ENCODE data around the gene PLA2G3. TPM values are rescaled to one million over a fixed set of nuclear protein-coding genes. Genes with fewer than 3 reads are reported as not detected.

Gene PLA2G3
- polyA plus RNA-seq, 2 of the 4 experiments (the other 2 are of a cell fraction), result not detected

GRCh38 chr22:31105282-31105929, 34.9 kb downstream of the PLA2G3 start:
- peaks cover 14% of the 10 kb centered on the region for H3K4me1 ChIP-seq
- H3K4me3 ChIP-seq, result no peak overlapping the region
- ATAC-seq (no peak), FAIRE-seq (no peak), DNase-seq (ENCODE audit: low read depth in 1 of 2, low spot score in 1 of 2) (no peak)
- TF ChIP-seq KDM5A (IDR thresholded peaks at IDR 0.05) (no peak), RFX5 (IDR thresholded peaks at IDR 0.05) (no peak), SMC3 (IDR thresholded peaks at IDR 0.05) (no peak), JUN (IDR thresholded peaks at IDR 0.05) (no peak)
- POLR2A ChIA-PET, result no interaction called here
- H3K4me2 ChIP-seq, result no peak overlapping the region
- no peak overlapping the region for H3K27ac ChIP-seq
- no peaks in the 10 kb centered on the region for H3K9me3 ChIP-seq
- CTCF ChIA-PET, result interaction anchor here (1.0 kb wide), 1 partner anchor 342 kb away, joined by 4 read pairs; no protein-coding TSS in a partner anchor
- WGBS (ENCODE audit: missing lambda C conversion rate), result 88% methylated on average over 10 of the region's 11 CpGs

- no peak for FAIRE-seq
- 94% methylated on average over 31 of the region's 35 CpGs for WGBS (ENCODE audit: missing lambda C conversion rate)
Observed at GRCh38 chr22:31104869-31105268, 35.4 kb downstream of the PLA2G3 start.

GRCh38 chr22:31103899-31104694, 36.2 kb downstream of the PLA2G3 start:
- CTCF ChIA-PET, result interaction anchor here (0.7 to 1.9 kb wide), 3 partner anchors 10 to 392 kb away, joined by 3 to 6 read pairs (median 5); no protein-coding TSS in a partner anchor
- no peak for DNase-seq (ENCODE audit: low read depth in 1 of 2, low spot score in 1 of 2)
- ATAC-seq, result no peak
- TF ChIP-seq CBX2 (IDR thresholded peaks at IDR 0.05; ENCODE audit: borderline replicate concordance, low read depth), result no peak
- no peak for TF ChIP-seq HMGXB4 (CRISPR knock-in tag; IDR thresholded peaks at IDR 0.05; ENCODE audit: borderline replicate concordance)
- no peak for TF ChIP-seq ELK1 (IDR thresholded peaks at IDR 0.05; ENCODE audit: low read depth, low read length)
- TF ChIP-seq MAZ (IDR thresholded peaks at IDR 0.05; ENCODE audit: borderline replicate concordance, low read depth, low read length), result no peak
- no peak for TF ChIP-seq GATA3 (IDR thresholded peaks at IDR 0.05; ENCODE audit: borderline replicate concordance)
- no peak for TF ChIP-seq HOXB13 (CRISPR knock-in tag; IDR thresholded peaks at IDR 0.05; ENCODE audit: low read depth)
- TF ChIP-seq NPAS2 (CRISPR knock-in tag; IDR thresholded peaks at IDR 0.05; ENCODE audit: borderline replicate concordance), result no peak
- TF ChIP-seq POLR2A (IDR thresholded peaks at IDR 0.05; ENCODE audit: low read length), result no peak
- no peak for TF ChIP-seq TP53 (CRISPR knock-in tag; IDR thresholded peaks at IDR 0.05)
- no peak for TF ChIP-seq RCOR1 (IDR thresholded peaks at IDR 0.05; ENCODE audit: low read depth, low read length)
- no peak for TF ChIP-seq RFX5 (IDR thresholded peaks at IDR 0.05)
- TF ChIP-seq SMC3 (IDR thresholded peaks at IDR 0.05), result no peak
- Histone ChIP-seq H3K9me3 (no peaks in the 10 kb centered on the region), H3K27ac (no peak overlapping the region), H3K4me3 (no peak overlapping the region), H3K4me1 (peaks cover 14% of the 10 kb centered on the region), H3K4me2 (no peak overlapping the region)
- no peak for FAIRE-seq
- POLR2A ChIA-PET, result no interaction called here
- 95% methylated on average over 27 of the region's 33 CpGs for WGBS (ENCODE audit: missing lambda C conversion rate)

More at GRCh38 chr22:31104869-31105268, 35.4 kb downstream of the PLA2G3 start:
- Histone ChIP-seq H3K4me3 (no peak overlapping the region), H3K4me1 (peaks cover 14% of the 10 kb centered on the region), H3K4me2 (no peak overlapping the region), H3K27ac (no peak overlapping the region), H3K9me3 (no peaks in the 10 kb centered on the region)
- CTCF ChIA-PET, result interaction anchor here (0.7 to 1.0 kb wide), 2 partner anchors 341 to 393 kb away, joined by 3 to 4 read pairs; no protein-coding TSS in a partner anchor
- TF ChIP-seq FOSB (CRISPR knock-in tag; IDR thresholded peaks at IDR 0.05), result no peak
- TF ChIP-seq PBX3 (IDR thresholded peaks at IDR 0.05), result no peak
- TF ChIP-seq TFCP2L1 (CRISPR knock-in tag; IDR thresholded peaks at IDR 0.05), result no peak
- no peak for TF ChIP-seq CBX8 (IDR thresholded peaks at IDR 0.05)
- no peak for TF ChIP-seq KDM5A (IDR thresholded peaks at IDR 0.05)
- no peak for TF ChIP-seq FOSL2 (IDR thresholded peaks at IDR 0.05)
- no peak for TF ChIP-seq FOSL2 (CRISPR knock-in tag; IDR thresholded peaks at IDR 0.05)
- TF ChIP-seq RAD21 (conservative IDR thresholded peaks at IDR 0.05 in 1 of 2, IDR thresholded peaks at IDR 0.05 in 1 of 2), result no peak
- no peak for TF ChIP-seq CHD4 (IDR thresholded peaks at IDR 0.05; ENCODE audit: borderline replicate concordance)
- TF ChIP-seq ZFP36 (IDR thresholded peaks at IDR 0.05; ENCODE audit: borderline replicate concordance, partially characterized antibody), result no peak
- no peak for TF ChIP-seq NFE2L2 (conservative IDR thresholded peaks at IDR 0.05; ENCODE audit: low read length)
- no peak for TF ChIP-seq FOXS1 (CRISPR knock-in tag; IDR thresholded peaks at IDR 0.05)
- no peak for TF ChIP-seq ZC3H11A (IDR thresholded peaks at IDR 0.05)
- ATAC-seq (no peak), DNase-seq (ENCODE audit: low read depth in 1 of 2, low spot score in 1 of 2) (no peak)
- POLR2A ChIA-PET, result no interaction called here

All from A549 (cell line).